ENCODE data around the gene IL27RA.

- TF ChIP-seq POLR2A (IDR thresholded peaks at IDR 0.05) (no peak), POLR2AphosphoS5 (IDR thresholded peaks at IDR 0.05) (no peak), EP300 (IDR thresholded peaks at IDR 0.05; ENCODE audit: low read depth) (no peak)
- TF ChIP-seq, protein P1, sequence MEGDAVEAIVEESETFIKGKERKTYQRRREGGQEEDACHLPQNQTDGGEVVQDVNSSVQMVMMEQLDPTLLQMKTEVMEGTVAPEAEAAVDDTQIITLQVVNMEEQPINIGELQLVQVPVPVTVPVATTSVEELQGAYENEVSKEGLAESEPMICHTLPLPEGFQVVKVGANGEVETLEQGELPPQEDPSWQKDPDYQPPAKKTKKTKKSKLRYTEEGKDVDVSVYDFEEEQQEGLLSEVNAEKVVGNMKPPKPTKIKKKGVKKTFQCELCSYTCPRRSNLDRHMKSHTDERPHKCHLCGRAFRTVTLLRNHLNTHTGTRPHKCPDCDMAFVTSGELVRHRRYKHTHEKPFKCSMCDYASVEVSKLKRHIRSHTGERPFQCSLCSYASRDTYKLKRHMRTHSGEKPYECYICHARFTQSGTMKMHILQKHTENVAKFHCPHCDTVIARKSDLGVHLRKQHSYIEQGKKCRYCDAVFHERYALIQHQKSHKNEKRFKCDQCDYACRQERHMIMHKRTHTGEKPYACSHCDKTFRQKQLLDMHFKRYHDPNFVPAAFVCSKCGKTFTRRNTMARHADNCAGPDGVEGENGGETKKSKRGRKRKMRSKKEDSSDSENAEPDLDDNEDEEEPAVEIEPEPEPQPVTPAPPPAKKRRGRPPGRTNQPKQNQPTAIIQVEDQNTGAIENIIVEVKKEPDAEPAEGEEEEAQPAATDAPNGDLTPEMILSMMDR (IDR thresholded peaks at IDR 0.05) = no peak
These were observed 57.8 kb downstream of the IL27RA start for GRCh38 chr19:14089412-14089661.
